Globus pallidus (tissue), 1 donor: ENCODE results near the gene CABP4.

Experiments used
- DNase-seq: peaks from one replicate; pipeline ENCODE4 v3.0.0-alpha.2; 2015; ENCODE audit warnings: low spot score

Gene CABP4

DNA sequence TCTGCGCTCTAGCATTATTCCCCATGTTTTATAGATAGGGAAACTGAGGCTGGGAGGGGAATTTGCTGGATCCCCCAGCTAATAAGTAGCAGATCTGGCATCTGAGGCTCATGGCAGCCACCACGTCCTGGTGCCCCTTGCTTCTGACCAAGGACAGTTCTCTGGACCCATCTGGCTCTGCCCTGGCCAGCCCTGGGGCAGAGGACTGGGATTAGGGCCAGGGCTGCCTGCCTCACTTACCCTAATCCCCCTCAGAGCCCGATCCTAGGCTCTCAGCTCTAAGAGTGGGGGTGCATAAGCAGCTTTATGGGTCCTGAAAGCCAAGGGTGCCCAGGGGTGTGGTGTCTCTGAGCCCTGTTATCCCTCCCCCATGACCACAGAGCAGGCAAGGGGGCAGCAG, at the start of gene CABP4:
CABP4 (plus strand) TSS at position 301 of the 400 bp plus-strand sequence; CDS start at position 371, 70 bp downstream.
- no peak for DNase-seq

DNA sequence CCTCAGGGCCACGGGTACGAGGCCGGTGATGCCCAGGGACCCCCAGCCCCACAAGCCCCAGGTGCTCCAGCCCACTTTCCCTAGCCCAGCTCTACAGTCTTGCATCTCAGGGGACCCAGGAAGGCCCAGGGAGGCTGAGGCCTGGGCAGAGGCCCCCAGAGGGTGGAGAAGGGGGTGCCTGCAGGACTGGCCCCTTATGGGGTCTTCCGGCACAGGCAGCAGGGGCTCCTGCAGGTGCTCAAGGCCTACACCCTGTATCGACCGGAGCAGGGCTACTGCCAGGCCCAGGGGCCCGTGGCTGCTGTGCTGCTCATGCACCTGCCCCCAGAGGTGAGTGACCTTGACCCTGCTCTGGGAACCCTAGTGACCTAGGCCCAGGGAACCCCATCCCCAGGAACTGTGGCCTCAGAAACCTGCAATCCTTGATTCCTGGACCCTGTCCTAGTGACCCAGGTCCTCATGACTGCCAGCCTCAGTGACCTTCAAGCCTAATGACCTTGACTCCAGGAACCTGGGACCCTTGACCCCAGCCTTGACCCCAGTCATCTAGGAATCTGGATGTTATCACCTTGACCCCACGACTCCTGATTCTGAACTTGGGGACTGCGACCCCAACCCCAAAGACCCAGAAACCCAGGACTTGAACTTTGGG, 49.3 kb upstream of the CABP4 start:
- no peak for DNase-seq

DNA sequence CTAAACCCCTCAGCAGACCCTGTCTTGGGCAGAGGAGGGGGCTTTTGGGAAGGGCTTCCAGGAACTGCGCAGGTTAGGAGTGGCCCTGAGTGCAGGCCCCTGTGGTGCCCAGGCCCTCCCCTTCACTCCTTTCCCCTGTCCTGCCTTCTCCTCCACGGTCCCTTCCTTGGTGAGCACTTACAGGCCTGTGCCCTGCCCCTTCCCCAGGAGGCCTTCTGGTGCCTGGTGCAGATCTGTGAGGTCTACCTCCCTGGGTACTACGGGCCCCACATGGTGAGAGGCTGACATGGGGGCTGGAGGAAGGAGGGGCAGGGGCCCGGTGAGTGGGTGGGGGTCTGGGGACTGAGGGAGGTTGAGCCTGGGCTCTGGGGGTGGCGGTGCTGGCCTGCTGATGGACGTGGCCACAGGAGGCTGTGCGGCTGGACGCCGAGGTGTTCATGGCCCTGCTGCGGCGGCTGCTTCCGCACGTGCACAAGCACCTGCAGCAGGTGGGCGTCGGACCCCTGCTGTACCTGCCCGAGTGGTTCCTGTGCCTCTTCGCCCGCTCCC, 48.7 kb upstream of the CABP4 start:
- no peak for DNase-seq

DNA sequence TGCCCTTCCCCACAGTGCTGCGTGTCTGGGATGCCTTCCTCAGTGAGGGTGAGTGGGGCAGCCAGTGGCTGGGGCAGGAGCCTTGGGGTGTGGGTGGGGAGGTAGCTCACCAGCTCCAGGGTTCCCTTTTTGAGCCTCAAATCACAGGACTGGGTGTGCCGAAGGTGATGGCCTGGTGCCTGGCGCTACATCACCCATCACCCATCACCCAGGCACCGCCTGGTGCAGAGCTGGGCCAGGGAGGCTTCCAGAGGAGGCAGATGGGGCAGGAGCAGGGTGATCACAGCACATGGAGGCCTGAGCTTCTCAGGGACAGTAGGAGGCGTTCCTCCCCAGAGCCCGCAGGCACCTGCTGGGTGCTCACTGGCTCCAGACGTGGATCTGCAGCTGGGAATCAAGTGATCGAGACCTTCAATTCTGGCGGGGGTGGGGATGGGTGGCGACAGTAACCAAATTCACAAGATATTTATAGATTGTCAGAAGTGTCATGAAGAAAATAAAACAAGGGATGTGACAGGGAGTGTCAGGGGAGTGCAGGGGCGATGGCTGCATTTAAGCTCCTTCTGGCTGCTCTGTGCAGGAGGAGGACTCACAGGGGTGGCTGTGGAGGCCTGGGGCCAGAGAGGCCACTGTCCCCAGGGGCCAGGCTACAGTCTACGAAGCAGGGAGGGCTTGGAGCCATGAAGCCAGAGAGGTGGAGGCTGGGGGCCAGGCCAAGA, 48.0 kb upstream of the CABP4 start:
- DNase-seq: peak; percentile 77

DNA sequence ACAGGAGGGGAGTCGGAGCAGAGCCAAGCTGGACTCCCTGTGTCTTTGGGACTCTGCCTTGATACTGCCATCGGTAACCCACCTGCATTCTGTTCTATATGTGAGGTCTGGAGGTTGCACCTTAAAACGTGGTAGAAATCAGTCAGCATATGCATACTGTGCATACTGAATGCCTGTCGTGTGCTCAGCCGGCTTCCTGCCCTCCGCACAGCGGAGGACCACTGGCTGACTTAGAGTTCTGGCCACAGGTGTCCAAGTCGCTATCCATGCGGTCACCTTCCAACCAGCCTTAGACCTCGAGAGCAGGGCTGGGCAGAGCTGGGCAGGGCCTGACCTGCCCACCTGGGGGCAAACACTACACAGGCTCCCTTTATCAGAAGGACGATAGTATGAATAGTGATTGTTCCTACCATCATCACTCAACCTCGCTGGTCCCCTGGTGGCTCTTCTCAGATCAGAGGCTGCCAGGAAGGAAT, 47.4 kb upstream of the CABP4 start:
- DNase-seq: no peak

DNA sequence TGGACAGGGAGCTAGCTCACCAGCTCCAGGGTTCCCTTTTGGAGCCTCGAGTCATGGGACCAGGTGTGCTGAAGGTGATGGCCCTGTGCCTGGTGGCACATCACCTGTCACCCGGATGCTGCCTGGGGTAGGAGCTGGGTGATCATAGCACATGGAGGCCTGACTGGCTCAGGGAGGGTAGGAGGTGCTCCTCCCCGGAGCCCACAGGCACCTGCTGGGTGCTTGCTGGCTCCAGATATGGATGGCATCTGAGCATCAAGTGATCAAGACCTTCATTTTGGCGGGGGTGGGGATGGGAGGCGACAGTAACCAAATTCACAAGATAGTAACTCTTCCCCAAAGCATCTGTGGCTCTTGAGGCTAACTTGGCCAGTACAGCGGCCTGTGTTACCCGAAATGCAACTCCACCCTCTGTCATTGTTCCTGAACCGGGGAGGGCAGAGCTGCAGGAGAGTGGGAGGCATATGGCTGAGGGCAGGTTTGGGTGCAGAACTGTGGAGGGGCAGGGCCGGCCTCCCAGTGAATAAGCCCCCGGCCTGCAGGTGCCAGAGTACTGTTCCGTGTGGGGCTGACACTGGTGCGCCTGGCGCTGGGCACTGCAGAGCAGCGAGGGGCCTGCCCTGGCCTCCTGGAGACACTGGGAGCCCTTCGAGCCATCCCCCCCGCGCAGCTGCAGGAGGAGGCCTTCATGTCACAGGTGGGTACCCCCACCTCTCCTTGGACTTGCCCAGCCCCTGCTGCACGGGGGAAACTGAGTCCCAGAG, 46.5 kb upstream of the CABP4 start:
- no peak for DNase-seq

DNA sequence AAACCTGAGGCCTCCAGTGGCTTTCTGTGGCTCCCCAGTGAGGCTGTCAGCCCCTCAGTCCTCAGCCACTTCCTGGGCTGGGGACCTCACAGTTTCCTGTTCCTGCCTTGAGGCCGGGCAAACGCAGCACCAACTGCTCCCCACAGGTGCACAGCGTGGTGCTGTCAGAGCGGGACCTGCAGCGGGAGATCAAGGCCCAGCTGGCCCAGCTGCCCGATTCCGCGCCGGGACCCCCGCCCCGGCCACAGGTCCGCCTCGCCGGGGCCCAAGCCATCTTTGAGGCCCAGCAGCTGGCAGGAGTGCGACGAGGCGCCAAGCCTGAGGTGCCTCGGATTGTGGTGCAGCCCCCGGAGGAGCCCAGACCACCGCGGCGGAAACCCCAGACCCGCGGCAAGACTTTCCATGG, 45.9 kb upstream of the CABP4 start:
- DNase-seq: no peak

DNA sequence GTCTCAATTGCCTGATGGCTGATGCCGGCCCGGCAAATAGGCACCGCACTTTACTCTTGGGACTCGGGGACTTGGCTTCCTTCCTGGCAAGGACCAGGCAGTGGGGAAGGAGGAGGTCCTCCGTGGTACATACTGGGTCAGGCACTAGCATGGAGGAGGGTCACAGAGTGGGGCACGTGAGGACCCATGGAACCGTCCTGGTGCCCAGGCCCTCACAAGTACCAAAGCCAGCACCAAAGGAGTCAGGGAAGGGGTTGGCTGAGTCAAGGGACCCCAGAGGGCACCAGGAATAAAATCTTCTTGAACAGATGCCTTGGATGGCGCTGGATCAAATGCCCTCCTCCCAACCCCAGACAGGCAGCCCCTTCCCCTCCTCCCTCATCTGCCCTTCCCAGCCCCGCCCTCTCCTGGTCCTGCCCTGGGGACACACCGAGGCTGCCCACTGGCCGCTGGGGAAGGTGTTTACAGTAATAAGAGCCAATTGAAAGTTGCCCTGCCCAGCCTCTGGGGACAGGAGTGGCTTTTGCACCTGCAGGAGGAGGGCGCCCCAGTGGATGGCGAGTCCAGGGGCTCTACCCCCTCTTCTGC, 45.3 kb upstream of the CABP4 start:
- no peak for DNase-seq

DNA sequence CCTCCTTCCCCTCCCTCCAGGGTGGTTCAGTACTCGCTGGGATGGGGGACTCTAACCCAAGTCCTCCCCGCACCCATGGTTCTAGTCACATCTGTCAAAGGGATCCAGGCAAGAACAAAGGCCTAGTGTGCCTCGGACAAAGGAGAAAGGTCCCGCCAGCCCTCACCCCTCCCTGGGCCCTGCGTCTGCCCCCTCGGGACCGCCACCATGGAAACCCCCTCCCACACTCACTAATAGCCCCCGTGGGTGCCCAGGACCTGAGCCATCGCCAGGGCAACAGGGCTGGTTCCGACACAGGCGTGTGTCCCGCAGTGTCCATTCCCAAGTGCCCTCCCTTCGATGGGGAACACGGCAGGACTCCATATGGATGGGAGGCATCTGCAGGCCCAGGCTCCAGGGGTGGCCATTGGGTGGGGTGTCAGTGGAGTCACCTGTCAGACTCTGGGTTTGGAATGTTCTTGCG, 44.8 kb upstream of the CABP4 start:
- DNase-seq: peak; percentile 97

DNA sequence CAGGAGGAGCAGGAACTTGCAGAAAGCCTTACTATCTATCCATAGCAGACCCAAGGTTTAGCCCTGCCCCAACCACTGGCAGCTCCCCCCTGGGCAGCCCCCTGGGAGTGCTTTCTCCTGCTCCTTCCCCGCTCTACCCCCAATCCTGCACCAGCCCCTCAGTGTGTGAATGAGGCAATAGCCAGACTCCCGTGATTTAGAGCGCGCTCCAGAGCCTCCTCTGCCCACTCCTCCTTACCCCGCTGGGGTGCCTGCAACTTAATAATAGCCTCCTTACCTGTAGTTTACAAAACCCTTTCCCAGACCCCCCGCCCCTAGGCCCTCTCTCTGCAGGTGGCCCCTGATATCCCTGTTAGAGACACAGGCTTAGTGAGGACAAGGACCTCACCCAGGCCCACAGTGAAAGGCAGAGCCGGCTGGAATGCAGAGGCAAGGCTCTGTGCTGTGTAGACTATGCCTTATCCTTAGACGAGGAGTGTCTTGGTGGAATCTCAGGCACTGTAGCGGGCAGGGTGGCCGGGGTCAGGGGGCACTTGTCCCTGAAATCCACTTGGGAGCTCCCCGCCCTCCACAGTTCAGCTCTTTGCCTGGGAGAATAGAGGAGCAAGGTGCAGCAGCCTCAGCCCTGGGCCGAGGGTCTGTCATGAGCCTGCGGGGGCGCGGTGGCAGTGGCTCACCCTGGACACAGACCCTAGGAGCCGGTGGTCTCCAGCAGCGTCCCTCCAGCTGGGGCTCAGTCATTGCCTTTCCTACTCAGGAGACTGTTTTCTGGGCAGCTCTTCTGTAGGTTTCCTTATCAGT, 44.0 kb upstream of the CABP4 start:
- no peak for DNase-seq

DNA sequence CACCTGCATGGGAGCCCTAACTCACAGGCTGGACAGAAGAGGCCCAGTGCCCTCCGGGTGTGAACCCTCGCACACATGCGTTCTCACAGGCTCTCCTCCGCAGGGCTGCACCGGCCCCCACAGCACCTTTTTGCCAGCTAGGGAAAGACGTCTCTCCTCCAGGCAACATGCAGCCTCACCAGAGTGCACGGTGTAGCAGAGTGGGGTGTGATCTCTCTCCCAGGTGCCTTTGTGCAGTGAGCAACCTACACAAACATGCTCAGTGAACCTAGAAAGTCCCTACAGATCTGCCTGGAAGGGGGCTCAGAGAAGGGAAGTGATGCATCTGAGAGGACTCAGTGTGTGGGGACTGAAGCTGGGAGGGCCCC, 43.4 kb upstream of the CABP4 start:
- DNase-seq: no peak

DNA sequence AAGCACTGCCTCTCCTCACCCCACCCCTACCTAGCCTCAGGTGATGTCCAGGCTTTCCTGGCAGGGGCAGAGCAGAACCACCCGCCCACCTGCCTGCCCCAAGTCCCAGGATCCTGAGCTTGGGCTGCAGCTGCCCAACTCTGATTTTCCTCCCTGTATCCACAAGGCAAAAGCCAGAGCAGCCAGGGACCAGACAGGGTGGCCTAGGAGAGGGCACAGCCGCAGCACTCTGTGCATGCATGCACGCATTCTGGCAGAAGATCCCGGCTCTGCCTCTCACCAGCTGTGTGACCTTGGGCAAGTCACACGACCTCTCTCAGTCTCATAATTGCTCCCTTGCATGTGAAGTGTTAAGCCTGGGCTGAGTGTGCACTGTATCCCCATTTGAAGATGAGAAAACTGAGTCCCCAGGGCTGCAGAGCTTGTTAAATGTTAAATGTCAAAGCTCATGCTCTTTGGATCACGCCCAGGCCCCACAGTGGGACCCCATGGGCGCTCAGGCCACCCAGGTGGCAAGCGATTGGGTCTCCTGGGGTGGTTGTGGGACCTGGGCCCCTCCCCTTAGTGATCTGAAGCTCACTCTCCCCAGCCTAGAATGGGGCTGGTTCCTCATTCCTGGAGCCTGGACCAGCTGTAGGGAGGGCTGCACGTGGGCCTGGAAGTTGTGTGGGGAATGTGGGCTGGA, 42.5 kb upstream of the CABP4 start:
- DNase-seq: no peak

DNA sequence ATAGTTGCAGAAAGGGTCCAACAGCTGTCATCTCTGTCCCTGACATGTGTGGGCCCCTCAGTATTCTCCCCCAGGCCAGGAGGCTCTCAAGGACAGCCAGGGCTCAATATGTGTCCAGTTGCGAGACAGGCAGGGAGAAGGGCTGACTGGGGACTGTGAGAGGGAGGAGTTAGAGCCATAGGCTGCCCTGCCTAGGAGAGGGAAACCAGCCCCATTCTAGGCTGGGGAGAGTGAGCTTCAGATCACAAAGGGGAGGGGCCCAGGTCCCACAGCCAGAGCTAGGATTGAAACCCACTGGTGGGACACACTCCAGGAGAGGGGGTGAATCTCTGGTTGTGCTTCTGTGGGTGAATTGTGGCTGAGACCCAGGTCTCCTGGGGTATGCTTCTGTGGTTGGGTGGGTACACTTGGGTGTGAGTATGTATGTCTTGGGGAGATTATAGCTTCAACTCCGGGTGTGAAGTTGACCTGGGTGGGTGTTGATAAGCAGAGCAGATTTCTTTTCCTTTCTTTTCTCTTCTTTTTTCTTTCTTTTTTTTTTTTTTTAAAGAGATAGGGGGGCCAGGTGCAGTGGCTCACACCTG, 41.8 kb upstream of the CABP4 start:
- no peak for DNase-seq

DNA sequence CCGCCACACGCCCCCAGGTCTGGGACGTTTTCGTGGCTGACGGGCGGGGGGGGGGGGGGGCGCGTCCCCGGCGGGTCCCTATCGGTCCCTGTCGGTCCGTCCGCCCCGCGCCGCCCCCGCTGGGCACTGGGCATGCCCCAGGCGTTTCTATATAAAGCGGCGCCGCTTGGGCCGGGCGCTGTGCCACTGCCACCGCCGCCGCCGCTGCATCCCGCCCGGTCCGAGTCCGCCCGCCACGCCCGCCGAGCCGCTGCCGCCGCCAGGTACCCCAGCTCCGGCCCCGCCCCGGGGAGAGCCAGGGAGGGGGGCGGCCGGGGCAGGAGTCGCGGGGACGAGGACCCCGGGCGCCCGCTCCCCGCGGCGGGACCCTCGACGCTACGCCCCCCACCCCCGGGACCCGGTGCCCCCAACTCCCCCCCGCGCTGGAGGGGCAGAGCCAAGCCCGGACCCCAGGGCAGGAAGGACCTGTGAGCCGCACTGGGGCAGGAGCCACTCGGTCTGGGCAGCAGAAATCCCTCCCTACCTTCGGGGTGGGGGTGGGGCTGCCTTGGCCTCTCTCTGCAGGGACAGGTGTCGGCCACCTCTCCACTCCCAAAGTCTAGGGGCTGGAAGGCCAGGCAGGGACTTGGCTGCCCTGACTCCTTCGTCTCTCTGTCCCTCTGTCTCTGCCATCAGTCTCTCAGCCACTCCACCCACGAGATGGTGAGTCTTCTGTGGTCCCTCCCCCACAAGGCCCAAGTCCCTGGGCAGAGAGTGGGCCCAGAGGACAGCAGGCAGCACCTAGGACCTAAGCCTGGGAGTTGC, 39.5 kb upstream of the CABP4 start, which contains the start of gene CARNS1:
CARNS1 (plus strand) TSS at position 178 of the 804 bp plus-strand sequence; CDS start at position 700, 522 bp downstream.
- DNase-seq: no peak

DNA sequence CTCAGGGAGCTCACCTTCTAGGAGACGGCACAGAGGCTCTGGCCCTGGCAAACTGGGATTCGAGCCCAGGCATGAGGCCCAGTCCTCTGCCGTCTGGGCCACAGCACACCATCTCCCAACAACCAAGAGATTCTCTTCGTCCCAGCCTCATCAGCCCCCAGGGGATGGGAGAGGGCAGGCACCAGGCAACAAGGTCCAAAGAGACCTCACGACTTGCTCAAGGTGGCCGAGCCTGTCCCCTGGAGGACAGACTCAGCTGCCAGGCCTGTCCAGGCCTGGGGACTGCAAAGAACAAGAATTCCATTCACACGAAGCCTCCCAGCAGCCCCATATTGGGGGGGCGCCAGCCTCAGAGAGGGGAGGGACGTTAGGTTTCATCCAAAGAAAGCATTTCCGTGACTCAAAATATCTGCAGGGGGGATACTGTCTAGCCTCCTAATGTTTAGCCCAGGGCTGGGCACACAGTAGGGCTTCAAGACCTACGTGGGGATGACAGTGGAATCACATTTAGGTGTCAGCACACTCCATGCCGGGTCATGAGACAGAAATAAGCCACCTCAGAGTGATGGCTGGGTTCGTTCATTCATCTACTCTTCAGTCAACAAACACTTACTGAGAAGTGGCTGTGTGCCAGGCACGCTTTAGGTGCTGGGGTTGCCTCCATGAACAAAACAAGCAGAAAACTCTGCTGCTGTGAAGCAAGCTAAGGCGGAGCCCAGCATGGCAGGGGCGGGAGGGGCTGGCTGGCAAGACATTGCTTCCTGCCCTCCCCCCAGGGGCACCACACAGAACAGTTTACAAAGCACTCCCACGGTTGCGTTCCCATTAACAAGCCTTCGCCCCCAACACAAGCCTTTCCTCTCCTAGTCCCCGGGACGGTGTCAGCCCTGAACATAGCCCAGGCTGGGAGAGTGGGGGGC, 38.5 kb upstream of the CABP4 start:
- no peak for DNase-seq

DNA sequence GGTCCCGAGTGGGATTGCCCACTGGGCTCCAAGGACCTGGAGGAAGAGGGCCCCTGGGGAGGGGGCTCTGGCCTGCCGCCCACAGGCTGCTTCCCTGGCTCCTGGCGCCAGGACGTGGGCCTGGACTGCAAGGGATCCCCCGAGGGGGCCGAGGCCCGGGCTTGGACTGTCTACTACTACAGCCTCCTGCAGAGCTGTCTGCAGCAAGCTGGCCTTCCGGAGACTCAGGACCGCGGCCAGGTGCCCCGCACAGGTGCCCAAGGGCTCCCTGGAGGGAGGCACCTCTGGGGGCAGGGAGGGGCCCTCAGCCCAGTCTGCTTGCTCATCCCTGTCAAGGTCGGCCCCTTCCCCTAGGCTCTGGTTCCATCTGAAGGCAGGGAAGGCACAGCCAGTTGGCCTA, 37.7 kb upstream of the CABP4 start:
- DNase-seq: no peak

DNA sequence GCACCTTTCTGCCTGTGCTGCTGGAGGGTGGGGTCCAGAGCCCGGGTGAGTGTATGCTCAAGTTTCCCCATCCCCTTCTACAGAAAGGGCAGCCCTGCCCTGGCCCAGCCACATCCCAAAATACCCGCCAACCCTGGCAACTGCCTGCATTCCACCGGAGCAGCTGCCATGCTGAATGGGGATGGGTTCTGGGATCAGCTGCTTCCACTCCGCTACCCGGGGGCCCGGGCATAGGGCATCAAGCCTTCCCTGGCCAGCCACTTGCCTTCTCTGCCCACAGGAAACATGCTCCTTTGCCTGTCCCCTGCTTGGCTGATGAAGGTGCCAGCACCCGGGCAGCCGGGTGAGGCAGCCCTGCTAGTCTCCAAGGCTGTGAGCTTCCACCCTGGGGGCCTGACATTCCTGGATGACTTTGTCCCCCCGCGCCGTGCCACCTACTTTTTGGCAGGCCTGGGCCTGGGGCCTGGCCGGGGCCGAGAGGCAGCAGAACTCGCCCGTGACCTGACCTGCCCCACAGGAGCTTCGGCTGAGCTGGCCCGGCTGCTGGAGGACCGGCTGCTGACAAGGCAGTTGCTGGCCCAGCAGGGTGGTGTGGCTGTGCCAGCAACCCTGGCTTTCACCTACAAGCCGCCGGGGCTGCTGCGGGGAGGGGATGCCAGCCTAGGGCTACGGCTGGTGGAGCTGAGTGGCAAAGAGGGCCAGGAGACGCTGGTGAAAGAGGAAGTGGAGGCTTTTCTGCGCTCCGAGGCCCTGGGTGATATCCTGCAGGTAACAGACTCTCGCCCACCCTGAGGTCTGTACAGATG, 36.5 kb upstream of the CABP4 start:
- no peak for DNase-seq
